GM12864 (cell line): ENCODE results near the gene CASP12.

Experiments used
- DNase-seq: peaks from one replicate; pipeline ENCODE4 v3.0.0-alpha.2; 2011; ENCODE audit warnings: low read depth
- H3K4me3 ChIP-seq: 2 replicates; pipeline ENCODE4 v1.5.1; 2011; ENCODE audit warnings: mild to moderate bottlenecking, low read depth, low read length, control low read depth
- TF ChIP-seq, protein P1 (sequence below): IDR thresholded peaks from 2 replicates; pipeline ENCODE4 v1.5.1; 2011; ENCODE audit warnings: low read depth, mild to moderate bottlenecking, moderate library complexity, low read length, control low read depth, inconsistent platforms; ENCODE audit errors: missing control alignments

The CASP12 gene

DNA sequence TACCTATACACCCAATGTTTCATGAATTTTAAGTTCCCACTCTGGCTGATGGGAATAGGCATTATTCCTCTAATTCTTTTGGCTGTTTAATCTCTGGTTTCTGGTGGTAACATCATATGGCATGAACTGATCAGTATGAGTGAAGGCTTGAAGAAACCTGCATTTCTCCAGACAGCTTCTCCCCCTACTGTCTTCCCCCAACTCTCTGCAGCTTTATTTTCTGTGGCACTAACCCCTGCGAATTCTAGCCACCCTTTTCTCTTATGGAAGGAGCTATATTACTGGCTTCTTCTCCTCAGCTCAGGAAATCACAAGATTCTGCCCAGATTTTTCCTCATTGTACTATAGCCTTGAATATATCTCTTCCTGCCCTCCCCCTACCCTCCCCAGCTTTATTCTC, 57.1 kb downstream of the CASP12 start:
- DNase-seq: no peak
- TF ChIP-seq, protein P1, sequence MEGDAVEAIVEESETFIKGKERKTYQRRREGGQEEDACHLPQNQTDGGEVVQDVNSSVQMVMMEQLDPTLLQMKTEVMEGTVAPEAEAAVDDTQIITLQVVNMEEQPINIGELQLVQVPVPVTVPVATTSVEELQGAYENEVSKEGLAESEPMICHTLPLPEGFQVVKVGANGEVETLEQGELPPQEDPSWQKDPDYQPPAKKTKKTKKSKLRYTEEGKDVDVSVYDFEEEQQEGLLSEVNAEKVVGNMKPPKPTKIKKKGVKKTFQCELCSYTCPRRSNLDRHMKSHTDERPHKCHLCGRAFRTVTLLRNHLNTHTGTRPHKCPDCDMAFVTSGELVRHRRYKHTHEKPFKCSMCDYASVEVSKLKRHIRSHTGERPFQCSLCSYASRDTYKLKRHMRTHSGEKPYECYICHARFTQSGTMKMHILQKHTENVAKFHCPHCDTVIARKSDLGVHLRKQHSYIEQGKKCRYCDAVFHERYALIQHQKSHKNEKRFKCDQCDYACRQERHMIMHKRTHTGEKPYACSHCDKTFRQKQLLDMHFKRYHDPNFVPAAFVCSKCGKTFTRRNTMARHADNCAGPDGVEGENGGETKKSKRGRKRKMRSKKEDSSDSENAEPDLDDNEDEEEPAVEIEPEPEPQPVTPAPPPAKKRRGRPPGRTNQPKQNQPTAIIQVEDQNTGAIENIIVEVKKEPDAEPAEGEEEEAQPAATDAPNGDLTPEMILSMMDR: no peak
- H3K4me3 ChIP-seq: no peak overlapping the region

DNA sequence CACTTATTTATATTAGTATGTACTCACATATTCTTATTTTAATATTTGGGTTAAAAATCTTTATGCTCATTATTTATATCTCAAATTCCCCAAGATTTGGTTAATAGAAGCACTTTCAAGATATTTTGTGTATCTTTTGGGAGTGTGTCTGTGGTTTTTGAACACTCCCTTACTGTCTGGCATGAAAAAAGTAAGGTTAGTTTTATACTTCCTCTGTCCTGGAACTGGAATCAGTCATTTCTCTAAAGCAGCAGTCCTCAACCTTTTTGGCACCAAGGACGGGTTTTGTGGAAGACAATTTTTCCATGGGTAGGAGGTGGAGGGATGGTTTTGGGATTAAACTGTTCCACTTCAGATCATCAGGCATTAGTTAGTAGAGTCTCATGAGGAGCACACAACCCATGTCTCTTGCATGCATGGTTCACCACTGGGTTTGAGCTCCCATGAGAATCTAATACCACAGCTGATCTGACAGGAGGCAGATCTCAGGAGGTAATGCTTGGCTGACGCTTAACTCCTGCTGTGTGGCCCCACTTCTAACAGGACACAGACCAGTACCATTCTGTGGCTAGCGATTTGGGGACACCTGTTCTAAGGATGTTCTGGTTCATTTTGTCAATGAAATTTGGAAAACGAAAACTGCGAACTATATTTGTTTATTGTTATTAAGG, 60.2 kb downstream of the CASP12 start:
- TF ChIP-seq, protein P1: no peak
- no peak overlapping the region for H3K4me3 ChIP-seq
- no peak for DNase-seq

DNA sequence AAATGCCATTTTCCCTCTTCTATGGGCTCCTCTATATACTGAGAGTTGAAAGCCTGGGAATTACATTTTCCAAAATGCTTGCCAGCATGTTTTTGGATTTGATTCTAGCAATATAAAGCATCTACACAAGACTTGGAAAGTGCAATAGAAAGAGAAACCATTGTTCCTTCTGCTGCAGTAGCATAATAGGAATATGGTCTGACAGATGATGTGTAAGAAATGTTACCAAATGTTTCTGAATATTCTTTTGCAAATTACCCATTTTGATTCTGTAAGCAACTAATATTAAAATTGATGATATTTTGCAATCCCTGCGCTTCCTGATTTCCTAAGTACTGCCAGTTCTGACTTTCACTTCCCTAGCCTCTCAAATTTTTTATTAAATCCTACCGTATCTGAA, 61.6 kb downstream of the CASP12 start:
- no peak for DNase-seq
- H3K4me3 ChIP-seq: no peak overlapping the region
- TF ChIP-seq, protein P1: no peak
